Esophagus muscularis mucosa (tissue), 4 donors: ENCODE data around the gene GPAT2.
"Not testable (repeated sequence)": the region's sequence is repeated elsewhere in the genome, so short reads cannot be mapped to it uniquely, and the experiment has no call there.

Experiments used
- EP300 ChIP-seq: sonication (generic); formaldehyde crosslinking; IDR thresholded peaks from one replicate; pipeline ENCODE4 v1.6.1; 2017; ENCODE audit warnings: antibody characterized with exemption
- POLR2A ChIP-seq: fragments of 450-650 bp; IDR thresholded peaks from one replicate; pipeline ENCODE4 v1.6.1; 2017; ENCODE audit warnings: antibody characterized with exemption, moderate library complexity, mild to moderate bottlenecking, low read depth
- POLR2AphosphoS5 ChIP-seq, 2 donors: sonication (generic); formaldehyde crosslinking; IDR thresholded peaks; one replicate each; pipeline ENCODE4 v1.6.1; 2017; ENCODE audit warnings: antibody characterized with exemption in 2 of 2
- TF ChIP-seq, protein P1 (sequence below), 3 experiments: fragments of 200-600 bp in 2 of 3; fragments of 450-650 bp in 1 of 3; sonication (generic) in 2 of 3; IDR thresholded peaks; one replicate each; pipeline ENCODE4 v1.5.1; 2017 to 2019; ENCODE audit warnings: antibody characterized with exemption in 3 of 3, mild to moderate bottlenecking in 2 of 3, moderate library complexity in 1 of 3

DNA sequence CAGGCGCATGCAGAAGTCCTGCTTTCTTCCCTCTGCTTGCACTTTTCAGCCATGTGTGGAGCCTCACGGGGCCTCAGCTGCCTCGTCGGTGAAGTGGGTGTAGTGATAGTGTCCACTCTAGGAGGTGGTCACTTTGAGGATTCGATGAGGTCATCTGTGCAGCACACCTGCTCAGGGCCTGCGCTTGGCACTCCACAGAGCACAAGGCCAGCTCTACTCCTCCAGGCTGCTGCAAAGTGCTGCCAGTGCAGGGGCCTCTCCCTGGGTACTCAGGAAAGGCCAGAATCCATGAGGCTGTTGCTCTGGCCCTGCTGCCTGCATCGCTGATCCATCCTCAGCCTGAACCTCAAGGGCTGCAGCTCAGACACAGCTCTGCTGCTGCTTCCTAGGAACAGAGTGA lies 31.8 kb upstream of the GPAT2 start:
- TF ChIP-seq, protein P1, sequence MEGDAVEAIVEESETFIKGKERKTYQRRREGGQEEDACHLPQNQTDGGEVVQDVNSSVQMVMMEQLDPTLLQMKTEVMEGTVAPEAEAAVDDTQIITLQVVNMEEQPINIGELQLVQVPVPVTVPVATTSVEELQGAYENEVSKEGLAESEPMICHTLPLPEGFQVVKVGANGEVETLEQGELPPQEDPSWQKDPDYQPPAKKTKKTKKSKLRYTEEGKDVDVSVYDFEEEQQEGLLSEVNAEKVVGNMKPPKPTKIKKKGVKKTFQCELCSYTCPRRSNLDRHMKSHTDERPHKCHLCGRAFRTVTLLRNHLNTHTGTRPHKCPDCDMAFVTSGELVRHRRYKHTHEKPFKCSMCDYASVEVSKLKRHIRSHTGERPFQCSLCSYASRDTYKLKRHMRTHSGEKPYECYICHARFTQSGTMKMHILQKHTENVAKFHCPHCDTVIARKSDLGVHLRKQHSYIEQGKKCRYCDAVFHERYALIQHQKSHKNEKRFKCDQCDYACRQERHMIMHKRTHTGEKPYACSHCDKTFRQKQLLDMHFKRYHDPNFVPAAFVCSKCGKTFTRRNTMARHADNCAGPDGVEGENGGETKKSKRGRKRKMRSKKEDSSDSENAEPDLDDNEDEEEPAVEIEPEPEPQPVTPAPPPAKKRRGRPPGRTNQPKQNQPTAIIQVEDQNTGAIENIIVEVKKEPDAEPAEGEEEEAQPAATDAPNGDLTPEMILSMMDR (IDR thresholded peaks at IDR 0.05), result not testable (repeated sequence)
- not testable (repeated sequence) for TF ChIP-seq POLR2A; POLR2AphosphoS5 (IDR thresholded peaks at IDR 0.05); EP300
